NOMO-1 treated with dmso at 0.1 percent for 144 hours (cell line): ENCODE results near the gene PI4KA.
"Not testable (repeated sequence)": the region's sequence is repeated elsewhere in the genome, so short reads cannot be mapped to it uniquely, and the experiment has no call there.

Source experiments
- DNase-seq: peaks from one replicate; lab custom pipeline; 2025; ENCODE audit not compliant: unreplicated experiment; lab: John Stamatoyannopoulos, UW

PI4KA gene

DNA sequence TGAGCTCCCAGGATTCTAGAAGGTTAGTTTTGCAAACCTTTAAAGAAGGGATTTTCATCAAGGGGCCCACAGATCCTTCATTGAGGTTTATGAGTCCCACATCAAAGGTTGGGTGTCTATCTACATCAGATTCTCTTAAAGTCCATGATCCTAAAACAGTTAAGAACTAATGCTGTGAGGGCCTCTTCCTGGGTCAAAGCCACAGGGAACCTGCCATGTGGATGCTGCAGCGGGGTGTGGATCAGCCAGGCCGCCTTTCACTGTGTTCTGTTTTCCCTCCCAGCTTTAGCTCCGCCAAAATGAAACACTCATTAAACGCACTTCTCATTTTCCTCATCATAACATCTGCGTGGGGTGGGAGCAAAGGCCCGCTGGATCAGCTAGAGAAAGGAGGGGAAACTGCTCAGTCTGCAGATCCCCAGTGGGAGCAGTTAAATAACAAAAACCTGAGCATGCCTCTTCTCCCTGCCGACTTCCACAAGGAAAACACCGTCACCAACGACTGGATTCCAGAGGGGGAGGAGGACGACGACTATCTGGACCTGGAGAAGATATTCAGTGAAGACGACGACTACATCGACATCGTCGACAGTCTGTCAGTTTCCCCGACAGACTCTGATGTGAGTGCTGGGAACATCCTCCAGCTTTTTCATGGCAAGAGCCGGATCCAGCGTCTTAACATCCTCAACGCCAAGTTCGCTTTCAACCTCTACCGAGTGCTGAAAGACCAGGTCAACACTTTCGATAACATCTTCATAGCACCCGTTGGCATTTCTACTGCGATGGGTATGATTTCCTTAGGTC lies 79.4 kb downstream of the PI4KA start:
- DNase-seq, result no peak

DNA sequence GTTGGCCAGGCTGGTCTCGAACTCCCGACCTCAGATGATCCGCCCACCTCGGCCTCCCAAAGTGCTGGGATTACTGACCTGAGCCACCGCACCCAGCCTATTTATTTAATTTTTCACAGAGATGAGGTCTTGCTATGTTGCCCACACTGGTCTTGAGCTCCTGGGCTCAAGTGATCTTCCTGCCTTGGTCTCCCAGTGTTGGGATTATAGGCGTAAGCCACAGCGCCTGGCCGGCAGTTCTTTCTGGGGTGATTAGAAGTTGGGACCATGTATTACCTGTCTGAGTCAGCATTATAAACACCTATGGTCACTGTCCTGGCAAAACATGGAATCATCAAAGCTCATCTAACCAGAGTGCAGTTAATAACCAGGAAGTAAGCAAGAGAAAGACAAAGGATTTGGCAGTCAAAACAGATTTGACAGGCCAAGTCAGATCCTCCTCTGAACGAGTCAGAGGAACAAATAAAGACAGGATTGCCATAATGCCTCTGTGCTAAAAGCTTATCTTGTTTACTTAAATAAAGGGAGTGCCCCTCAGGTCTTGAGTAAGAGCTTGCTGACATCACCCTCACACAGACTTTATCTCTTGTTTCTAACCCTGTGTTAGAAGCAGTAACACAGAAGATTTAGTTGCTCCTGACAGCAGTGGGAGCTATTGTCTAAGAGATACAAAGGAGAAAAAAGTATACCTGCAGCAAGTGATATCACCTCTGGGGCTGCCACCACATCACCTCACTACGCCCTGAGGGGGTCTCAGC lies 81.0 kb downstream of the PI4KA start:
- DNase-seq, result no peak

DNA sequence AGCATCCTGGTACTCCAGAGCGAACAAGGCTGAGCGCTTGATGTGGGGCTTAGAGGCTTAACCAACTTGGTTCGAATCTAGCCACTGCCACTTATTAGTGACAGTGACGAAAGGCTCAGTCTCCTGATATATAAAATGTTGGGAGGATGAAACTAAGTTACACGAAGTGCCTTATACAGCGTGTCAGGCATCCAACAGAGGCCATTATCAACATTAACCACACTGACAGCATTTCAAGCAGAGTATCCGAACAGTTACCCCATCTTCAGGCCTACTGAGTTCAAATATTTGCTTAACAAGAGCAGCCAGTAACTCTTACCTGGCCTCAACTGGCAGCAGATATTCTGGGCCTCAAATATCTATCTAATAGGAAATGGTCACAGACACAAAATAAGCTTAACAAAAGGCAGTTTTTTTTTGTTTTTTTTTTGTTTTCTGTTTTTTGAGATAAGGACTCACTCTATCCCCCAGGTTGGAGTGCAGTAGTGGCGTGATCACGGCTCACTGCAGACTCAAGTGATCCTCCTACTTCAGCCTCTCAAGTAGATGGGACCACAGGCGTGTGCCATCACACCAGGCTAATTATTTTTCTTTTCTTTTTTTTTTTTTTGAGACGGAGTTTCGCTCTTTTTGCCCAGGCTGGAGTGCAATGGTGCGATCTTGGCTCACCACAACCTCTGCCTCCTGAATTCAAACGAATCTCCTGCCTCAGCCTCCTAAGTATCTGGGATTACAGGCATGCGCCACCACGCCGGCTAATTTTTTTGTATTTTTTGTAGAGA lies 81.8 kb downstream of the PI4KA start:
- no peak for DNase-seq

DNA sequence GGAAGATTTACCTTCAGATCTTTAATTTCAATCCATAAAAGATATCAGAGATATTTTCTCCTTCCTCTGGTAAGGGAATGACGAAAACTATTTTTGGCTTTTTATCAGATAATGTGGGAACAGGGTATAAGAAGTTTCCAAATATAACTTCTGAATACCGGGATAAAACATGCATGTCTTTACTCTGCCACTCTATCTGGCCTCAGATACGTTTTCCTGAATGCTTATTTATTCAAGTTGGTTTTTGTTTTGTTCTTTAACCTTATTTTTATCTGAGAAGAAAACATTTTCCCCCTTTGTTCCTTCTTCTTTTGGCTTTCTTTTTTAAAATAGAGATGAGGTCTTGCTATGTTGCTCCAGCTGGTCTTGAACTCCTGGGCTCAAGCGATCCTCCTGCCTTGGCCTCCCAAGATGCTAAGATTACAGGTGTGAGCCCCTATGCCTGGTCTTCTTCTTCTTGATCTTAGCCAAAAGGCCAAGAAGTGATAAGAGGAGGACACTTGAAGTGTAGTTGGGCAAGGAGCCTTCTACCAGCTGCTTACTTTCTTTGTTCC lies 83.2 kb downstream of the PI4KA start:
- DNase-seq, result no peak

DNA sequence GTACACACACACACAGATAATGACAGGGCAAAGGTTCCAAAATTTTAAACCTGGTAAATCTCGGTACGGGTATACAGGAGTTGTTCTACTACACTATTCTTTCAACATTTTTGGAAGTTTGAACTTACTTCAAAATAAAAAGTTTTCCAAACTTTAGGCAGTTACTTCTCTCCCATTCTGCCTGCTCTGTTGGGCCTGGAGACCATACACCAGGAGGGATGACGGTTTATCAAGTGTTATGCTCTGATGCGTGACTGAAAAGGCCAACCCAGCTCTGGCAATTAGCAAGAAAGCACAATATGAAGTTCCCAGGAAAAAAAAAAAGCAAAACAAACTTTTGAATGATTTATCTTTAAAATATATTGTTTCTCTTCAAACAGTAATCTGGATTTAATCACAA lies 83.7 kb downstream of the PI4KA start:
- no peak for DNase-seq

DNA sequence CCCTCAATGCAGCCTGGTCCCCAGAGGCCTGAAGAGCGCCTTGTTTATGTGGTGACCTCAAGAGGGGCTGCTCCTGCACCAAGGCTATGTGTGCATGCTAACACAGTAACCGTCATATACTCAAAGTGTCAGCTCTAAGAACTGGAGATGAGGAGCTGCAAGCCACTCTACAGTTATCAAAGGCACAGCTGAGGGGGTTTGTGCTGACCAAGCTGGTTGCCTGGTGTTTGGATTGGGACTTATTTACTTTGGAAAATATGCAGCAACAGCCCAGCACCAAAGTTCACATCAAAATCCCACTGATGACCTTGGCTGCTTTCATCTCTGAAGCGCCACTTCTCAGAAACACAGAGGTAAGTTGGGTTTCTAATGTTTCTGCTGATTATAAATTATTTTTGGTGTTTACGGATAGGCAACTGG lies 84.8 kb downstream of the PI4KA start, which contains the start of gene SERPIND1:
SERPIND1 (plus strand) TSS at position 321 of the 420 bp plus-strand sequence. CDS start 5,200 bp downstream, outside the sequence.
- no peak for DNase-seq

DNA sequence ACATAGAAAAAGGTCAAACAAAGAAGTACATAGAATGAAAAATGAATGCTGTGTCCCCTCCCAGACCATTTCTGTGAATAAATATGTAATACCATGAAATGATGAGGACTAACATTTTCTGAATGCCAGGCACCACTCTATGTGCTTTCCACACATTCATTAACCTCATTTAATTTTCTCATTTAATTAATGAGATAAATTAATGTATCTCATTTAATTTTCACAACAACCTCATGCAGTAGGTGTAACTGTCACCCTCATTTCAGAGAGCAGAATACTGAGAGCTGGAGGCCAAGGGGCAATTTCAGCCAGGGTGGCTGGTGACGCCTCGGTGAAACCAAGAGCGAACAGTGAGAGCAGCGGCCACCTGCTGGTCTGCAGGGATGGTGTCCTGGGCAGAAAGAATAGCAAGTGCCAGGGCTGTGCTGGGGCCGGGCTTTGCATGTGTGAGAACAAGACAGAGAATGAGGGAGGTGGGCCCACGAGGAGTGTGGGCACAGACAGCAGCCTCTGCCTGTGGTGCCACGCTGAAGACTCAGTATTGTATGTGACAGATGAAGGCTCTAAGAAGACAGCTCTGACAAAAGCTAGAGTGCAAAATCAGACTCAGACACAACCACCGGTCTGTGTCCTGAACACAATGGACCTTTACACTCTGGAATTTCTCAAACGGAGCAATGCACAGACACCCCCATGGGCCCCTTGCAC lies 86.5 kb downstream of the PI4KA start:
- no peak for DNase-seq

DNA sequence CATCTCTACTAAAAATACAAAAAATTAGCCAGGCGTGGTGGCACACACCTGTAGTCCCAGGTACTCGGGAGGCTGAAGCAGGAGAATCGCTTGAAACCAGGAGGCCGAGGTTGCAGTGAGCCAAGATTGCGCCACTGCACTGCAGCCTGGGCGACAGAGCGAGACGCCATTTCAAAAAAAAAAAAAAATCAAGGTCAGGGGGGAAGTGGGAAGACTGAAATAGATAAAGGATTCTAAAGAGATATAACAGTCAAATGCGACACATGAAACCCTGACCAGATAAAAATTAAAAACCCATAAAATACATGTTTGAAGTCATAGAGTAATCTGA lies 89.2 kb downstream of the PI4KA start:
- DNase-seq, result not testable (repeated sequence)

DNA sequence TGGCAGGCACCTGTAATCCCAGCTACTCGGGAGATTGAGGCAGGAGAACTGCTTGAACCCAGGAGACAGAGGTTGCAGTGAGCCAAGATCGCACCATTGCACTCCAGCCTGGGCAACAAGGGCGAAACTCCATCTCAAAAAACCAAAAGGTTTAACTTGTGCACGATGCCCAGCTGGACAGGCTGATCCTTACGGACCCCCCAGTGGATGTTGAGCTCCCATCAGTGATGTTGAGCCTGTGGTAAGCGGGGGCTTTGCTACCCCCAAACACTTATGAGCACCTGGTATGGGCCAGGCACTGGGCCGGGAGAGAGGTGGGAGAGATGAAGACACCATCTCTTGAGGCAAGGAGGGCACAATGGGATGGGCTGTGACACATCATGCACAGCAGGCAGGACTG lies 92.1 kb downstream of the PI4KA start:
- no peak for DNase-seq

DNA sequence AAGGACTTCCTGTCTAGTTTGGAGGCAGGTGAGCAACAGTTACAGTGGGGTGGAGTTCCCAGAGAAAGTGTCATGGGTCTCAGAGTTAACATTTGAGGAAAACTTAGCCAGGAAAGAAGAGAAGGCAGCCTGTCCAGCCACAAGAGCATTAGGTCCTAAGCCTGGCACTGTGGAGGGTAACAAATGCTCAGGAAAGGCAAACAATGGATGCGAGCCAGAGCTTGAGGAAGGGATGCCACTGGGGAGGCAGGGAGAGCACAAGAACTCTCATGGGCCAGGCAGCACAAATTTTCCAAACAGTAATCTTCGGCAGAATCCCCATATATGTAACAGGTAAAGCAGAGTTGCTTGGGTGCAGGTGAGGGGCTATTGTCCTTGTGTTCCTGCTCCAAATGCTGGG lies 92.7 kb downstream of the PI4KA start:
- DNase-seq, result no peak

DNA sequence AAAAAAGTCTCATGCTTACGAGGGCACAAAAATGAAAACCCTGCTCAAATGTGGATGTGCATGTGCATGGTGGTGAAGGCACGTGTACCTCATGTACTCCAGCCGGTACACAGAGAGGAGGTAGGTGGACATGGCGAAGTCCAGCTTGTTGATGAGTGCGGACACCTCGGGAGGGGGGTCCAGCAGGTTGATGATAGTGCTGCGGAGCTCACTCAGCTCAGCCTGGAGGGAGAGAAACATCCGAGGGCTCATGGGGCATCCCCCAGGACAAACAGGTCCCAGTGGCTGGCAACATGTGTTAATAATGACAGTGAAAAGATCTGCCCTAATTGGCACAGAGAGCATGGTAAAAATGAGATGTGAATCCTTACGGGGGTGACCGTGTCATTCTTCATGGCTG lies 93.9 kb downstream of the PI4KA start:
- DNase-seq, result no peak

DNA sequence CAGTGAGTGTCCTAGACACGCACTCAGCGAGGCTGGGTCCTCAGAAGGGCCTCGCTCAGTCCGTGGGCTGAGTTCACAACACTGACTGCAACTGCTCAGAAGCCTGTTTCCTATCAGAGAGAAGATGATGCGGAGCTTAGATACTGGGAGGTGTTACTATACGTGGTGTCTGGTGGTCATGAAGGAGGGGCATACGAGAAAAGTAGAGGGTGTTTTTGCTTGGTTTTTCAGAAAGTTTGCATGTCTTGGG lies 94.2 kb downstream of the PI4KA start:
- no peak for DNase-seq

DNA sequence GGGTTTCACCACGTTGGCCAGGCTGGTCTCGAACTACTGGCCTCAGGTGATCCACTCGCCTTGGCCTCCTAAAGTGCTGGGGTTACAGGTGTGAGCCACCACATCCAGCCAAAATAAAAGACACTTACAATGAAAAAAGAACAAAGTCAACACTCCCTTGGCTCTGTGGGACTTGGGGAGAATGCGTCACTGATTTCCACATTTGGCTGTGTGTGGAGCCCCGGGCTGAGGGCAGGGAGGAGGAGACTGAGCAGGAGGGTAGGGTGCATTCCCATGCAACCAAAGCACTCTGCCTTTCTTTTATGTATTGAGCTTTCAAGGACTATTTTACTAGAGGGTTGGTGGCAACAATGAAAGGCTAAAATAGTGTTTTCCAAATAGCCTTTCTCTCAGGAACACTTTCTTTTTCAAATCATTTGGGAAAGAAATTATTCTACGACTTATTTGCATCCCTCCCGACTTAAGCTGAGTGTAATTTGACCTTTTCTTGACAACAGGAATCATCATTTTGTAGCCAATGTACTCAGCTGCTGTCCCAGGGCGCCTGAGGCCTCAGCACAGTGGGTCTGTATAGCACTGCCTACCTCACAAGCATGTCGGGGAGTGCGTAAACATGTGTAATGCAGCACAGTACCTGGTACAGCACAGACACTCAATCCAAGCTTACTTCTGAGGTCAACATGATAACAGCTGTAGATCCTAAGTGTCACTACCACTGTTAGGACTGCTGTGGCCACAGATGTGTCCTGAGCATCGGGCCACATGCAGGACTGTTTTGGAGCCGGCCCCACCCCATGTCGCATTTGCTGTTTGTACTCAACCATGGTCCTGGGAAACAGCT lies 94.8 kb downstream of the PI4KA start:
- DNase-seq, result no peak

DNA sequence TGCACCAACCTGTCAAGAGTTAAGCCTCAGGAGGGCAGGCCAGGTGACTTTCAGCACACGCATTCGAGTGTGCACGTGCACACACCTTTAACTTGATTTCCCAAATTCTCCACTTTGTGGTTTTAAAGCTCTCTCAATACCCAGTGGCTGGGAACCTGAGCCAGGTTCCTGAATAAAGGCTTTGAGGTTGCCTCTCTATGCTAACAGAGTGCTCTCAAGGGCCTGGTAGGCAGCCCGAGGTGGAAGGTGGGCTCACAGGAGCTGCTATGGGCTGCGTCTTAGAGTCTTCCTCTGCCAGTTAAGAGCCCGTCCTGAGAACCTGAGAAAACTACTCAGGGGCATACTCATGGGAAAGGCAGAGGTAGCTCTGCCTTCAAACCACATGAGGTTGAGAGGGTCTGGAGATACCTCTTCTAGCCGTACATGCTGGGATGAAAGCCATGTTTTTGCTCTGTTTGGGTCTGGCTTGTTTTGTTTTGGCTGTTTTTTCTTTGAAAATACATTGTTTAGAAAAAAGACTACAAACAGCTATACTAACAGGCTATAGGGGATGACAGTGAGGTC lies 96.3 kb downstream of the PI4KA start:
- DNase-seq, result no peak

DNA sequence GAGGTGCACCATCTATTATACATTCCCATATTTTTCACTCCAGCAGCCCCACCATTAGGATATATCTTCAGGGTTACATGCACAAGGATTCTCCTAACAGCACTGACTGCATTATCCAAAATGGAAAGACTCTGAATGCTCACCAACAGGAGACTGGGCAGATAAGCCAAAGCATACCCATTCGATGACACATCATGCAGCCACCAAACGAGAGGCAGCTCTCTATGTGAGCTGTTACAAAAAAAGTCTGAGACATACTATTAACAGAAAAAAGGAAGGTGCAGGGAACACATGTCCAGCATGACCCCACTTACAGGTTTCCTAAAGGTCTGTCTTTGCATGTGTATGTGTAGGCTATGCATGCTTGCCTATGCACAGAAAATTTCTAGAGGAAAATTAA lies 97.1 kb downstream of the PI4KA start:
- no peak for DNase-seq

DNA sequence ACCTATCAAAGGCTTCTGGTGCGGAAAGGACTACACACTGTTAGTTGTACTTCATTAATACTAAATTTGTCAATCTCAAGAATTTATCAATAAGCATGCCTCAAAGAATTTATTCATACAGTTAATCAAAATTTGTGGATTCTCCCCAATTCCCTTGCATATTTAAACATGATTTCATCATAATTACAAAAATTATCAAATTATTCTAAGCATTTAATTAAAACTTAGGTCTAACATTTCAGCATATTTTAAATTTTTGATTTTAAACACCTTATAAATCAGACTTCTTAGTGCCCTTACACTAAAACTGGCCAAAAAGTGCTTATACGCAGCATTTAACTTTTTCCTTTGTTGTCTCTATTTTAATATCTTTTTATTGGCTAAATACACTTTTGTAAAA lies 98.5 kb downstream of the PI4KA start:
- no peak for DNase-seq

DNA sequence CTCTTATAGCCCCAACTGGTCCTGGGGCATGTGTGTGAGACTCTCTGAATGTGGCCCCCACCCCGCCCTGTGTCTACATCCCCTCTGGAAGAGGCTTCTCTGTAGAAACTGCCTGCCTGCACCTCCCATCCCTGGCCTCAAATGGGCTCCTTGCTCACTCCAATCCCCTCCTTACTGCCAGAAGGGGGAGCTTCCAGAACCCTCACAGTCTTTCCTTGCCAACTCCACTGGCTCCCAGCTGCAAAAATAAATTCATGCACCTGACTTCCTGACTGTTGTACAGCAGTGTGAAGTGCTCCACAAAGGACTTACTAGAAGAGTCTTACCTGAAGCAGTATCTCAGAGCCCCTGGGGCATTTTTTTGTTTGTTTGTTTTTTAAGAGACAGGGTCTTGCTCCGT lies 99.9 kb downstream of the PI4KA start:
- no peak for DNase-seq

DNA sequence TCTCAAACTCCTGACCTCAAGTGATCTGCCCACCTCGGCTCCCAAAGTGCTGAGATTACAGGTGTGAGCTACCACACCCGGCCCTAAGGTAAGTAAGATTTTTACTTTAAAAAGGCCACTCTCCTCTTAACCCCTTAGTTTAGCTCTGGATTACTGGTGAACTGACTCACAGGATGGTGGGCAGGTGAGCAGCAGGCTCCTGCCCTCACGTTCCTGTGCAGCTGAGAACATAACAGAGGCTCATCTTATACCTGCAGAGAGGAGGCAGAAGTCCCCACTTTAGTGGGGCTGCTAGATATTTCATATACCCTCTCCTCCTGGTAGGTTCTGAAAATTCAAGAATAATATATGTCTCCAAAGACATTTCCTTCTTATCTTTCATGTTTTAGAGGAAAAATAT lies 101.8 kb downstream of the PI4KA start:
- DNase-seq, result no peak

DNA sequence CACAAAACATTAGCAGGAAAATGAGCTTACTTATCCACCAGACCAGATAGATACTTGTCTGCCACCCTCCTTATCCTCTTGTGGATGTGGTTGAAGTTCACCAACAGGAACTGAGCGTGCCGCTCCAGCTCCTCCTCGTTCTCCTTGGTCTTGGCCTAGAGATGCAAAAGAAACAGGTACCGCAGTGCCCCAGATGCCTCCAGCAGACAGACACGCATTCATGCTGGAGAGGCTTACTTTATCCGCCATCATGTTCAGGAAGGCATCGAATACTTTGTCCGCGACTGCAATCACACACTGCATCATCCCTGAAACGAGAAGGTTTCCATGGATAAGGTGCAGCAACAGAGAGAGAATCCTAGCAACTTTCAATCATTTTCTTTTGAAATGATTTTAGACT lies 105.7 kb downstream of the PI4KA start:
- no peak for DNase-seq
